Suprapubic skin (tissue), 3 donors: ENCODE measurements around the gene F7.

ENCODE experiments used
- CTCF ChIP-seq, 2 donors: fragments of 200-600 bp in 1 of 2; fragments of 450-650 bp in 1 of 2; sonication (generic) in 1 of 2; IDR thresholded peaks; one replicate each; pipeline ENCODE4 v1.5.1; 2016 to 2019; ENCODE audit warnings: antibody characterized with exemption in 2 of 2, mild to moderate bottlenecking in 1 of 2, moderate library complexity in 1 of 2
- EP300 ChIP-seq: sonication (generic); formaldehyde crosslinking; IDR thresholded peaks from one replicate; pipeline ENCODE4 v1.6.1; 2017; ENCODE audit warnings: antibody characterized with exemption
- POLR2A ChIP-seq, 2 donors: fragments of 450-650 bp; IDR thresholded peaks; one replicate each; pipeline ENCODE4 v1.6.1; 2017; ENCODE audit warnings: antibody characterized with exemption in 2 of 2, mild to moderate bottlenecking in 2 of 2, moderate library complexity in 2 of 2

- TF ChIP-seq CTCF (IDR thresholded peaks at IDR 0.05) = no peak
- no peak for TF ChIP-seq EP300
- TF ChIP-seq POLR2A (IDR thresholded peaks at IDR 0.05) = no peak
Measured at GRCh38 chr13:113149711-113150549, 44.3 kb downstream of the F7 start.
